ENCODE results near the gene DDX1.

- TF ChIP-seq POLR2AphosphoS5 (IDR thresholded peaks at IDR 0.05; ENCODE audit: low read depth, low read length): no peak
- no peak for TF ChIP-seq TAF1 (IDR thresholded peaks at IDR 0.05; ENCODE audit: borderline replicate concordance, insufficient read depth, low read length)
- TF ChIP-seq SIN3A (IDR thresholded peaks at IDR 0.05; ENCODE audit: borderline replicate concordance, insufficient read depth, low read length): no peak
- TF ChIP-seq REST (IDR thresholded peaks at IDR 0.05; ENCODE audit: insufficient read depth in 1 of 2, low read depth in 2 of 2, low read length in 2 of 2): no peak
Measured at GRCh38 chr2:15677141-15677843, 85.6 kb downstream of the DDX1 start.

All from PFSK-1 (cell line).